DMS53 (cell line): ENCODE data around the gene DPP6.

Experiments
- DNase-seq: peaks from one replicate; lab custom pipeline; 2025; lab: John Stamatoyannopoulos, UW

DPP6 gene

GRCh38 chr7:154881526-154881925 lies 829.3 kb downstream of the DPP6 start:
- DNase-seq, result no peak

GRCh38 chr7:154882931-154883474 lies 830.8 kb downstream of the DPP6 start:
- no peak for DNase-seq

- no peak for DNase-seq
Observed at GRCh38 chr7:154884348-154884920, 832.2 kb downstream of the DPP6 start.

- DNase-seq, result no peak
Observed at GRCh38 chr7:154886591-154886990, 834.4 kb downstream of the DPP6 start.

DNA sequence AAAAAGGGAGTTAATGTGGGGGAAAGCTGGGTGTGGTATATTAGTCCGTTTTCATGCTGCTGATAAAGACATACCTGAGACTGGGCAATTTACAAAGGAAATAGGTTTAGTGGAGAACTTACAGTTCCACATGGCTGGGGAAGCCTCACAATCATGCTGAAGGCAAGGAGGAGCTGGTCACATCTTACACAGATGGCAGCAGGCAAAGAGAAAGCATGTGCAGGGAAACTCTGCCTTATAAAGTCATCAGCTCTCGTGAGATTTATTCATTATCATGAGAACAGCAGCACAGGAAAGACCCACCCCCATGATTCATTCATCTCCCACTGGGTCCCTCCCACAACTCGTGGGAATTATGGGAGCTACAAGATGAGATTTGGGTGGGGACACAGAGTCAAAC lies 836.5 kb downstream of the DPP6 start:
- no peak for DNase-seq

DNA sequence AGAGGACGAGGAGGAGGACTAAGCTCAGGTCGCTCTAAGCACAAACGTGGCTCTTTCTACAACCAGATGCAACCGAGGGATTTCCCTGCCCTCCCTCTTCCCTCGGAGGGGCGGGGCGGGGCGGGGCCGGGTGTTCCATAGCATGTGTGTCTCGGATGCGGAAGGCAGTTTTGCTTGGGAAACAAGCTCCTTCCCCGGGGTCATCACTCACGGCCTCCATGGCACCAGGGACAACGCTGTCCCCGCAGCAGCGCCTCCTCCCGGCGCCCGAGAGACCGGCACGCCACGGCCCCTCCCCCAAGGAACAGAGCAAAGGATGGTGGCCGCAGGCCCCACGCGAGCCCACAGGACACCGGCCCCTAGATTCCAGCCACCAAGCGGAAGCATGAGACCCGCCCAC lies 840.3 kb downstream of the DPP6 start:
- no peak for DNase-seq

DNA sequence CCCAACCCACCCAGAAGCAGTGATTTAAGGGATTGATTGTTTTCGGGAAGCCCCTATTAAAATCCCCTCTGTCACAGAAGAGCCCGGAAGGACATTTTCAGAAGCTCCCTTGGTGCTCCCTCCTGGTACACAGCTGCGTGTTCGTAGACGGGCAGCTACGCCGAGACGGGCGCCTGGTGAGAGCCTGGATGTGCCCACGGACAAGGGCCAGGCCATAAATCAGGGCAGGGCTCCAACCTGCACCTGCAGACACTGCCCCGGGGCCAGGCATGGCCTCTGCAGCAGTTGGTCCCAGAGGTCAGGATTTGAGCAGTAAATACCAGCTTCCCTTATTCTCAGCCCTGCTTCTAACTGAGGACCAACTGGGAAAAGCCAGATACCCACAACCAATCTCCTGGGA lies 843.9 kb downstream of the DPP6 start:
- DNase-seq, result no peak

DNA sequence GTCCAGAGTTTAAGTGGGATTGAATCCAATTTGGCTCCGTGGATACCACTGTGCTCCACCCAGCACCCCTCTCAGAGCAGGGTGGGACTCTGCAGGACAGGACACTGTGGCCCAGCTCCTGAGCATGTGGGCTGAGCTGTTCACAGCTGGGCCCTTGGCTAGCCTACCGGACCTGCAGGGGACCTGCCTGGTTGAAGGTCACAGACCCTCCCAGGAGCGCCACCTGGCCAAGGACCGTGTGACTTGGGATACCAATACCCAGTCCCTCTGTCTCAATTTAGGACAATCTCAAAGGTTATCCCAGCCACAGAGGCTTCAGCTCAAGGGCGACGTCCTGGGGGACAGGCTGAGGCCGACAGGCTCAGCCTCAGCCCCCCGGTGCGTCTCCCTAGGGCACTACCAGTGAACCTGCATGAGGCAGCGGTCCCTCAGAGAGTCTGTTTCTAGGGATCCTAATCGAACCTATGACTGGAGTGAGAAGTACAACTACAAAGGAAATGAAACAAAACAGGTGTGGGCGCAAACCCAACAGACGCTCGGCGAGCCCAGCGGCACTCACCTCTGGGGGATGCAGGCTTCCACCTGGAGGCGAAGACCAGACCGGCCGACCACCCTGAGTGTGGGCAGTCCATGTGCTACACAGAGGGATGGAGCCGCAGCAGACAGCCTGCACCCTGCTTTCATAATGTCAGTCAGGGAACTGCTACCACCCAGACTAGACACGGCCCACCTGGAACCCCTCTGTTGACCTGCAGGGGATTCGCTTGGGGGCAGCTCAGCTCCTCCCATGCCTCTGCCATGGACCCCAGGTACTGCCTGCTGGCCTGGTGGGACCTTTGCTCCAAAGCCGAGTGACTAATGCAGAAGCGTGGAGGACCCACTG lies 847.0 kb downstream of the DPP6 start:
- no peak for DNase-seq

DNA sequence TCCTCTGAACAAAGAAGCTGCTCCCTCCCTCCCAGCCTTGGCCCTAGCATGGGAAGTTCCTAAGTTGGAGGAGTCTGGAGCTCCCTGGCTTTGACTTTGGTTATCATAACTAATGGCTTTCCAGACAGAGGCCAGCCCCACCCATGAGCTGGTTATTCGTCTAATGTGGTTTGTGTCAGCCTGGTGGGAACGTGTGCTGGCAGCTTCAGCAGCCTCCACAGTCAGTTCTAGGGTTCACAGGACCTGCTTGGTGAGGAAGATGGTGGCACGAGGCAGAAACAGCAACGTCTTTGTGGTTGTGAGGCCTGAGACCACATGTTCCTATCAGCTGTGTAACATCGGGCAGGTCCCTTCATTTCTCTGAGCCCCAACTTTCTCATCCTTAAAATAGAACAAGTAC lies 847.7 kb downstream of the DPP6 start:
- no peak for DNase-seq

GRCh38 chr7:154902600-154903082 lies 850.4 kb downstream of the DPP6 start:
- no peak for DNase-seq

- no peak for DNase-seq
Observed at GRCh38 chr7:154903083-154903731, 851.0 kb downstream of the DPP6 start.

GRCh38 chr7:154905146-154905545 lies 852.9 kb downstream of the DPP6 start:
- no peak for DNase-seq

DNA sequence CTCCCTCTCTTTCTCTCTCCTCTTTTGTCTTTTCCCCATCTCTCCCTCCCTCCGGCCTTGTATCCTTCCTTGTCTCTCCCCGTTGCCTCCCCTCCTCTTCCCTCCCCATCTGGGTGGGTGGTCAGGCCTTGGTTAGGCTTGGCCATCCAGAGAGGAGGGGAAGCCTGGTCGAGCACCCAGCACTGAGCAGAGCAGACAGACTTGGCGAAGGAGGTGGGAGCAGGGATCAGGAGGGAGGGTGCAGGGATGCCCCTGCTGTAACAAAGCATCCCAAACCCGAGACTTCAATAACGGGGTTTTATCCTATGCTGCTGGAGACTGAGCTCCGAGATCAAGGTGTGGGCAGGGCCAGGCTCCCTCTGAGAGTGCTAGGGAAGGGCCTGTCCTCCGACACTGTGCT lies 853.4 kb downstream of the DPP6 start:
- no peak for DNase-seq

DNA sequence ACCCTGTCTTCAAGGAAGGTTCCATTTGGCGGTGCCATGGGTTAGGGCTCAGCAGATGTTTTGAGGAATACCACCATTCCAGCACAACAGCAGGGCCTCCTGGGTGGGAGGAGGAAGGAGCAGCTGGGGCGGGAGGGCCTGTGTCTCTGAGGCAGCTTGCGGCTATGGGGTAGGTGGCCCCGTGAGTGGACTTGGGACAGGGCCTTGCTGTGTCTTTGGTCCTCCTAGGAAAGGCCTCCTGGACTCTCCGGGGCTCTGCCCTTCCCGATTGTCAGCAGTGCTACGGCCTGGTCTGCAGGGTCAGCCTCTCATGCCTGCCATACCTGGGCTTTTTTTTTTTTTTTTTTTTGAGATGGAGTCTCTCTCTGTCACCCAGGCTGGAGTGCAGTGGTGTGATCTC lies 854.0 kb downstream of the DPP6 start:
- DNase-seq, result no peak

DNA sequence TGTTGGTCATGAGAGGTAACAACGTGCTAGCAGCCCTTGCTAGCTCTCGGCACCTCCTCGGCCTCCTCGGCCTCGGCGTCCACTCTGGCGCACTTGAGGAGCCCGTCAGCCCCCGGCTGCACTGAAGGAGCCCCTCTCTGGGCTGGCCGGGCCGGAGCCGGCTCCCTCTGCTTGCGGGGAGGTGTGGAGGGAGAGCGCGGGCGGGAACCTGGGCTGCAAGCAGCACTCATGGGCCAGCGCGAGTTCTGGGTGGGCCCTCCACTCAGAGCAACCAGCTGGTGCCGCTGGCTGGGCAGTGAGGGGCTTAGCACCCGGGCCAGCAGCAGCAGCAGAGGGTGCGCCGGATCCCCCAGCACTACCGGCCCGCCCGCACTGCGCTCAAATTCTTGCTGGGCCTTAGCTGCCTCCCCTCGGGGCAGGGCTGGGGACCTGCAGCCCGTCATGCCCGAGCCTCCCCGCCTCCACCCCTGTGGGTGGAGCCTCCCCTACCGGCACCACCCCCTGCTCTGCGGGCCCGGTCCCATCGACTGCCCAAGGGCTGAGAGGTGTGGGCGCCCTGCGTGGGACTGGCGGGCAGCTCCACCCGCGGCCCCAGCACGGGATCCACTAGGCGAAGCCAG lies 854.6 kb downstream of the DPP6 start:
- no peak for DNase-seq

GRCh38 chr7:154907651-154908620 lies 855.7 kb downstream of the DPP6 start:
- DNase-seq, result no peak

- no peak for DNase-seq
Observed at GRCh38 chr7:154909241-154910105, 857.3 kb downstream of the DPP6 start.

- DNase-seq, result no peak
Observed at GRCh38 chr7:154910125-154910524, 857.9 kb downstream of the DPP6 start.

DNA sequence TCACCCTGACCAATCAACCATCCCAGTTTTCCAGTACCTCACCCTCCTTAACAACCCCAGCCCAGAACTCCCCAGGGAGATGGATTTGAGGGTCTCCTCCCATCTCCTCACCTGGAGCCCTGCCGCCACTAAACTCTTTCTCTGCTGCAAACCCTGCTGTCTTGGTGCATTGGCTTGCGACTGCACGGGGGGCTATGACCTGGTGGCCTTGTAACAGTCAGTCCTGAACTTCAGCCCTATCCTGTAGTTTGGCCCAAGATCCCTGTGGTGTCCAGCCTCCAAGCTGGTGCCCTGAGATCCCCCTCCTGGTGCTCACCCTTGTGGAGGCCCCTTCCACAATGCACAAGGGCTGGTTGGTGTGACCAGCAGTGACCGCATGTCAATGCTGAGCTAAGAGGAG lies 858.8 kb downstream of the DPP6 start:
- DNase-seq, result no peak

DNA sequence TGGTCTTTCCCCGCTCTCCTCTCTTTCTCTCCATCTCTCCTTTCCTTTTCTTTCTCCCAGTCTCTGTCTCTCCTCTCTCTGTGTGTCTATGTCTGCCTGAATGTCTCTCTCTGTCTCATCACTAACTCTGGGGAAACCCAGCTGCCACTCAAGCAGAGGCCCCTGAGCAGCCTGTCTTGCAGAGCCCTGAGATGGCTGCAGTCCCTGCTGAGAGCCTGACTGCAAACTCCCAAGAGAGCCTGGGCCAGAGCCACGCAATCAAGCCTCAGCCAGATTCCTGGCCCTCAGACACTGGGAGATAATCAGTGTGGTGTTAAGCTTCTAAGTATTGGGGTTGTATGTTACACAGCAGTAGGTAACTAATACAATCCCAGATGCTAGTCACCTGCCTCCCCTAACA lies 859.2 kb downstream of the DPP6 start:
- DNase-seq, result no peak
